HG02943 (cell line): ENCODE results near the gene APOBEC3A.
"Not testable (repeated sequence)": the region's sequence is repeated elsewhere in the genome, so short reads cannot be mapped to it uniquely, and the experiment has no call there.

ENCODE experiments used
- ATAC-seq: cut with Tn5 transposase; IDR thresholded peaks from one replicate; pipeline ENCODE4 v1.9.1; 2021; ENCODE audit warnings: mild to moderate bottlenecking, low read depth, moderate library complexity; ENCODE audit not compliant: unreplicated experiment

Gene APOBEC3A

GRCh38 chr22:38974826-38975175 lies 17.4 kb downstream of the APOBEC3A start:
- ATAC-seq: no peak

- ATAC-seq: not testable (repeated sequence)
Observed at GRCh38 chr22:38977289-38977688, 19.9 kb downstream of the APOBEC3A start.

- not testable (repeated sequence) for ATAC-seq
Observed at GRCh38 chr22:38980587-38980986, 23.2 kb downstream of the APOBEC3A start.

- peak; percentile 15 for ATAC-seq
Observed at GRCh38 chr22:38981005-38981991, 23.9 kb downstream of the APOBEC3A start.

- ATAC-seq: peak; percentile 55
Observed at GRCh38 chr22:38981992-38982927, 24.9 kb downstream of the APOBEC3A start, which contains the start of gene APOBEC3B. Gene APOBEC3B (plus strand): TSS chr22:38982347. CDS start chr22:38982454, 107 bp downstream.

- no peak for ATAC-seq
Observed at GRCh38 chr22:38984224-38984623, 26.8 kb downstream of the APOBEC3A start.

- peak; percentile 53 for ATAC-seq
Observed at GRCh38 chr22:38984784-38985757, 27.7 kb downstream of the APOBEC3A start.

- ATAC-seq: no peak
Observed at GRCh38 chr22:38986629-38987028, 29.2 kb downstream of the APOBEC3A start.

- no peak for ATAC-seq
Observed at GRCh38 chr22:38987171-38987895, 29.9 kb downstream of the APOBEC3A start.

- no peak for ATAC-seq
Observed at GRCh38 chr22:38989466-38989865, 32.1 kb downstream of the APOBEC3A start.

GRCh38 chr22:38992871-38993371 lies 35.5 kb downstream of the APOBEC3A start:
- ATAC-seq: not testable (repeated sequence)

- no peak for ATAC-seq
Observed at GRCh38 chr22:38996105-38996504, 38.7 kb downstream of the APOBEC3A start.

- no peak for ATAC-seq
Observed at GRCh38 chr22:38997518-38997917, 40.1 kb downstream of the APOBEC3A start.

GRCh38 chr22:39003165-39003638 lies 45.8 kb downstream of the APOBEC3A start:
- no peak for ATAC-seq

- no peak for ATAC-seq
Observed at GRCh38 chr22:39007177-39007576, 49.8 kb downstream of the APOBEC3A start.

- not testable (repeated sequence) for ATAC-seq
Observed at GRCh38 chr22:39008271-39008850, 51.0 kb downstream of the APOBEC3A start.

GRCh38 chr22:39010946-39011345 lies 53.5 kb downstream of the APOBEC3A start:
- no peak for ATAC-seq
